GM12891 (cell line): ENCODE results near the gene HYAL2.

Source experiments
- POLR2A ChIP-seq: IDR thresholded peaks from 2 replicates; pipeline ENCODE4 v1.6.1; 2011; ENCODE audit warnings: low read depth, low read length, control low read depth
- POLR2AphosphoS5 ChIP-seq: IDR thresholded peaks from 2 replicates; pipeline ENCODE4 v1.6.1; 2011; ENCODE audit warnings: low read depth, low read length, control low read depth
- SPI1 ChIP-seq: IDR thresholded peaks from 2 replicates; pipeline ENCODE4 v1.6.1; 2011; ENCODE audit warnings: low read depth, low read length, control low read depth
- TAF1 ChIP-seq: IDR thresholded peaks from 2 replicates; pipeline ENCODE4 v1.6.1; 2011; ENCODE audit warnings: low read depth, low read length, control low read depth

GRCh38 chr3:50316657-50317242 lies 5.8 kb downstream of the HYAL2 start:
- TF ChIP-seq SPI1 = no peak
- no peak for TF ChIP-seq POLR2A
- TF ChIP-seq POLR2AphosphoS5 = no peak
- no peak for TF ChIP-seq TAF1
